Lower leg skin (tissue), 3 donors: ENCODE results near the gene HK2.

Experiments used
- POLR2A ChIP-seq, 2 donors: fragments of 450-650 bp; IDR thresholded peaks; one replicate each; pipeline ENCODE4 v1.6.1; 2016 to 2017; ENCODE audit warnings: antibody characterized with exemption in 2 of 2, mild to moderate bottlenecking in 1 of 2, moderate library complexity in 1 of 2
- TF ChIP-seq, protein P1 (sequence below), 3 donors: fragments of 450-650 bp; IDR thresholded peaks; one replicate each; pipeline ENCODE4 v1.5.1; 2016; ENCODE audit warnings: antibody characterized with exemption in 3 of 3, mild to moderate bottlenecking in 3 of 3, moderate library complexity in 2 of 3

DNA sequence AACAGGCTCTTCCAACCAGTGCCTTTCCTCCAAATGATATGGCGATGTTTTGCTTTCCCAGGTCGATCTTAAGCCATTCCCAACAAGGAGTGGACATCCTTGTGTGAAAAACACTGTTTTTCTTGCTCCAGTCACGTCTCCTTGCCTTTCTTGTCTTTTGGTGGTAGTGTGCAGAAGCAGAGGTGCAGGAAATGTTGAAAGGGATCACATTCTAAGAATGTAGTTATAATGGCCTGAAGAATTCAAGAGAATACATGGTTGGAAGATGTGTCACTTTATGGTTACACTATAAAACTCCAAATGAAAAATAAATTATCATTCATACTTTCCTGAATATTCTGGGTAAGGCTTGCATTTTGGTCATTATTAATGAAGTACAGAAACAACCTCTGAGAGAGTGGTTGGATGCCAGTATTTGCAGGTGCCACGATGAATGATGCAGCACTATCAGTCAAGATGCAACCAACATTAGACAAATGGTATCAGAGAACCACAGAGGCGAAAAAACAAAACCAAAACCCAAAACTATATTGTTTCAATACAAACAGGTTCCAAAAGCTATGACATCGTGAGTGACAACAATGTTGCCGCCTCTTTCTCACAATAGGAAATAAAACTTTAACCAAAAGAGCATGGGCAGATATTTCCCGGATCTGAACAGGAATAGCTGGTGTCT is 97.0 kb downstream of the HK2 start:
- TF ChIP-seq, protein P1, sequence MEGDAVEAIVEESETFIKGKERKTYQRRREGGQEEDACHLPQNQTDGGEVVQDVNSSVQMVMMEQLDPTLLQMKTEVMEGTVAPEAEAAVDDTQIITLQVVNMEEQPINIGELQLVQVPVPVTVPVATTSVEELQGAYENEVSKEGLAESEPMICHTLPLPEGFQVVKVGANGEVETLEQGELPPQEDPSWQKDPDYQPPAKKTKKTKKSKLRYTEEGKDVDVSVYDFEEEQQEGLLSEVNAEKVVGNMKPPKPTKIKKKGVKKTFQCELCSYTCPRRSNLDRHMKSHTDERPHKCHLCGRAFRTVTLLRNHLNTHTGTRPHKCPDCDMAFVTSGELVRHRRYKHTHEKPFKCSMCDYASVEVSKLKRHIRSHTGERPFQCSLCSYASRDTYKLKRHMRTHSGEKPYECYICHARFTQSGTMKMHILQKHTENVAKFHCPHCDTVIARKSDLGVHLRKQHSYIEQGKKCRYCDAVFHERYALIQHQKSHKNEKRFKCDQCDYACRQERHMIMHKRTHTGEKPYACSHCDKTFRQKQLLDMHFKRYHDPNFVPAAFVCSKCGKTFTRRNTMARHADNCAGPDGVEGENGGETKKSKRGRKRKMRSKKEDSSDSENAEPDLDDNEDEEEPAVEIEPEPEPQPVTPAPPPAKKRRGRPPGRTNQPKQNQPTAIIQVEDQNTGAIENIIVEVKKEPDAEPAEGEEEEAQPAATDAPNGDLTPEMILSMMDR (IDR thresholded peaks at IDR 0.05), result no peak
- no peak for TF ChIP-seq POLR2A (IDR thresholded peaks at IDR 0.05)
